Loucy (cell line): ENCODE measurements around the gene OR51A7.

Source experiments
- H2AFZ ChIP-seq: fragments of 200-600 bp; sonication (generic); 2 replicates; pipeline ENCODE4 v1.6.0; 2016; ENCODE audit warnings: antibody characterized with exemption, mild to moderate bottlenecking, low read length, moderate library complexity
- H3F3A ChIP-seq: fragments of 200-600 bp; 2 replicates; pipeline ENCODE4 v1.6.0; 2016; ENCODE audit warnings: antibody characterized with exemption, low read depth, mild to moderate bottlenecking
- H3K27me3 ChIP-seq: fragments of 200-600 bp; sonication (generic); 2 replicates; pipeline ENCODE4 v1.6.1; 2014; ENCODE audit warnings: low read length, mild to moderate bottlenecking; ENCODE audit not compliant: insufficient read depth, poor library complexity, severe bottlenecking
- H3K36me3 ChIP-seq: fragments of 200-600 bp; sonication (generic); 2 replicates; pipeline ENCODE4 v1.6.1; 2016; ENCODE audit warnings: low read length; ENCODE audit not compliant: insufficient read depth
- H3K4me1 ChIP-seq: fragments of 200-600 bp; sonication (generic); 2 replicates; pipeline ENCODE4 v1.5.1; 2014; ENCODE audit warnings: low read length, mild to moderate bottlenecking; ENCODE audit not compliant: insufficient read depth, poor library complexity, severe bottlenecking
- H3K4me2 ChIP-seq: fragments of 200-600 bp; sonication (generic); 2 replicates; pipeline ENCODE4 v1.6.0; 2014; ENCODE audit warnings: antibody characterized with exemption, low read length, low read depth, mild to moderate bottlenecking; ENCODE audit not compliant: poor library complexity, severe bottlenecking
- H3K4me3 ChIP-seq: fragments of 200-600 bp; sonication (generic); 2 replicates; pipeline ENCODE4 v1.5.1; 2014; ENCODE audit warnings: low read length, mild to moderate bottlenecking, mixed read lengths; ENCODE audit not compliant: poor library complexity, severe bottlenecking
- H3K79me2 ChIP-seq: fragments of 200-600 bp; sonication (generic); 2 replicates; pipeline ENCODE4 v1.6.1; 2014; ENCODE audit warnings: low read length; ENCODE audit not compliant: insufficient read depth
- H3K9ac ChIP-seq: fragments of 200-600 bp; sonication (generic); 2 replicates; pipeline ENCODE4 v1.6.0; 2014; ENCODE audit warnings: mild to moderate bottlenecking, low read depth, low read length, moderate library complexity; ENCODE audit not compliant: poor library complexity, severe bottlenecking
- H3K9me2 ChIP-seq: fragments of 200-600 bp; sonication (generic); replicated peaks from 2 replicates; pipeline ENCODE4 v1.6.1; 2016; ENCODE audit warnings: low read depth, low read length, mixed read lengths
- H3K9me3 ChIP-seq: fragments of 200-600 bp; sonication (generic); 2 replicates; pipeline ENCODE4 v1.6.1; 2014; ENCODE audit warnings: mild to moderate bottlenecking, antibody characterized with exemption, low read length, low read depth; ENCODE audit not compliant: insufficient read depth
- H4K20me1 ChIP-seq: fragments of 200-600 bp; sonication (generic); 2 replicates; pipeline ENCODE4 v1.6.0; 2014; ENCODE audit warnings: antibody characterized with exemption, low read length, mild to moderate bottlenecking; ENCODE audit not compliant: insufficient read depth, poor library complexity, severe bottlenecking
- CTCF ChIP-seq: fragments of 200-600 bp; sonication (generic); conservative IDR thresholded peaks from 2 replicates; pipeline ENCODE4 v1.5.1; 2014; ENCODE audit warnings: mild to moderate bottlenecking, antibody characterized with exemption, low read length
- EZH2phosphoT487 ChIP-seq: fragments of 200-600 bp; IDR thresholded peaks from 2 replicates; pipeline ENCODE4 v1.6.1; 2018; ENCODE audit warnings: antibody characterized with exemption, mild to moderate bottlenecking, moderate library complexity, borderline replicate concordance

OR51A7 gene

DNA sequence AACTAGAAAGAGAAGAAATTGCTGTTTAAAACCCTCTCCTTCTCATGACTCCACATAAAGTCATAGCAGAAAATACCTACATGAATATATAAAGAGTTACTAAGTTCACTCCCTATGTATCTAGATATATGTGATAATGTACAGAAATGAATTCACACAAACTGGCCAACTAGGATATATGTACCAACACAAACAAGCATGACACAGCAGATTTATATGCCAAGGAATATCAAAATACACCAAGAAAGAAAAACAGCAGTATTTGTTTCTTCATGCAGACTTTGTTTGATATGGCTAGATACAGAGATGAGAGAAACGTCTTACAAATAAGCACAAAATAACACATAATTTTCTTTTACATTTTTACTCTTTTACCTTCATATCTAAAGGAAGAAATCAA is 18.7 kb downstream of the OR51A7 start:
- Histone ChIP-seq H4K20me1 (no peaks in the 10 kb centered on the region), H2AFZ (no peak overlapping the region), H3K9me2 (no peaks in the 10 kb centered on the region), H3K4me3 (no peak overlapping the region), H3K9ac (no peak overlapping the region), H3F3A (no peaks in the 10 kb centered on the region), H3K36me3 (no peaks in the 10 kb centered on the region), H3K4me1 (no peaks in the 10 kb centered on the region), H3K27me3 (no peaks in the 10 kb centered on the region), H3K9me3 (no peaks in the 10 kb centered on the region), H3K4me2 (no peak overlapping the region), H3K79me2 (no peaks in the 10 kb centered on the region)
- TF ChIP-seq CTCF (no peak), EZH2phosphoT487 (no peak)

DNA sequence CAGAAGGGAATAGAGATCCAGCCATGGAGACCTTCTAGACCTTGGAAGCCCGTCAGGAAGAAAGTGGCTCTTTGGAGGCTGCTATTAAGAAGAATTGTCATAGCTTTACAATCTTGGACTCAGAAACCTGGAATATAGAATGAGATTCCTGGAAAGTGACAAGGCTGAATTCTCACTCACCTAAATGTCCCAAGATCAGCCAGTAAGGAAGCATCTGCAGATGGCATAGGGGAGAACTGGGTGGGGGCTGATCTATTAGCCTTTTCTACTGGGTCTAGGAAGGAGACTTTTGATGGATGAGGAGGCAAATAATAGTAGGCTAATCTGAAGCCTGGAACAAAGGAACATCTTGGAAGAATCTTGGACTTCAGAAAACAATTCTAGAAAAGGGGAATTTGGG is 20.7 kb downstream of the OR51A7 start, which contains the start of gene OR51G1:
OR51G1 (minus strand) TSS at position 101 of the 400 bp plus-strand sequence; CDS start at position 101, 0 bp downstream.
- Histone ChIP-seq H3K4me1 (no peaks in the 10 kb centered on the region), H3K4me2 (no peak within 1 kb of the TSS), H3F3A (no peaks in the 10 kb centered on the region), H3K27me3 (no peaks in the 10 kb centered on the region), H2AFZ (no peak within 1 kb of the TSS), H3K4me3 (no peak within 1 kb of the TSS), H4K20me1 (no peaks in the 10 kb centered on the region), H3K36me3 (no peaks in the 10 kb centered on the region), H3K9me2 (no peaks in the 10 kb centered on the region), H3K79me2 (no peaks in the 10 kb centered on the region), H3K9me3 (no peaks in the 10 kb centered on the region), H3K9ac (no peak within 1 kb of the TSS)
- TF ChIP-seq EZH2phosphoT487 (no peak), CTCF (no peak)

GRCh38 chr11:4926608-4927007 is 23.0 kb downstream of the OR51A7 start:
- TF ChIP-seq CTCF = no peak
- TF ChIP-seq EZH2phosphoT487 = no peak

More at GRCh38 chr11:4926608-4927007, 23.0 kb downstream of the OR51A7 start:
- H3K36me3 ChIP-seq = no peaks in the 10 kb centered on the region
- H3K79me2 ChIP-seq = no peaks in the 10 kb centered on the region
- H3K27me3 ChIP-seq = no peaks in the 10 kb centered on the region
- H3F3A ChIP-seq = no peaks in the 10 kb centered on the region
- H2AFZ ChIP-seq = no peak overlapping the region
- H3K4me1 ChIP-seq = no peaks in the 10 kb centered on the region
- H4K20me1 ChIP-seq = no peaks in the 10 kb centered on the region
- no peak overlapping the region for H3K4me3 ChIP-seq
- no peak overlapping the region for H3K4me2 ChIP-seq
- H3K9ac ChIP-seq = no peak overlapping the region
- no peaks in the 10 kb centered on the region for H3K9me2 ChIP-seq
- no peaks in the 10 kb centered on the region for H3K9me3 ChIP-seq
